Epithelial cell of proximal tubule (primary cell): Measurements from ENCODE around the gene PAQR4. TPM values are rescaled to one million over a fixed set of nuclear protein-coding genes. Genes with fewer than 3 reads are reported as not detected.

Source experiments
- DNase-seq: peaks from one replicate; pipeline ENCODE4 v3.0.0-alpha.2; 2011; ENCODE audit warnings: low read depth
- H3K4me3 ChIP-seq: 2 replicates; pipeline ENCODE4 v1.5.1; 2011; ENCODE audit warnings: low read depth, mild to moderate bottlenecking, low read length
- CTCF ChIP-seq: conservative IDR thresholded peaks from 2 replicates; pipeline ENCODE4 v1.5.1; 2012; ENCODE audit warnings: low read depth, mild to moderate bottlenecking, low read length
- total RNA-seq: library from RNA; depleted of rRNA; stranded (reverse); fragments of >200 nt; gene quantifications from 2 replicates; pipeline ENCODE4 v1.2.3, GENCODE V29; 2015

The PAQR4 gene
- total RNA-seq, 1 donor from 2014 or later: 36.0 TPM

DNA sequence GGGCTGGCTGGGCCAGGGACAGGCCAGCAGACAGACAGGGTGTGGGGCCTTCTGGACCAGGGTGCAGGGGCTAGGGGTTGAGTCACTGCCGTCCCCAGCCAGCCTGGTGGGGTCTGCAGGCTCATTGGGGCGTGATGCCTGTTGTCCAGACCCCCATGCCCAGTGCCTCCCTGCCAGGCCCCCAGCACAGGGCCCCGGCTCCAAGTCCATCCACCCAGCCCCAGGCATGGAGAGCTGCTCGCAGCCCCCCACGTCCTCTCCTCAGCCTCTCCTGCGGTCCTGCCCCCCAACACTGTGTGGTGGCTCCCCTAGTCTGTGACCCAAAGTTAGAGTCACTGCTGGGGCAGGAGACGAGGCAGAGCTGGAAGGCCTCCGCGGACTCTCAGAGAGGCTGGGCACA lies 18.1 kb downstream of the PAQR4 start:
- TF ChIP-seq CTCF: no peak
- DNase-seq: no peak

DNA sequence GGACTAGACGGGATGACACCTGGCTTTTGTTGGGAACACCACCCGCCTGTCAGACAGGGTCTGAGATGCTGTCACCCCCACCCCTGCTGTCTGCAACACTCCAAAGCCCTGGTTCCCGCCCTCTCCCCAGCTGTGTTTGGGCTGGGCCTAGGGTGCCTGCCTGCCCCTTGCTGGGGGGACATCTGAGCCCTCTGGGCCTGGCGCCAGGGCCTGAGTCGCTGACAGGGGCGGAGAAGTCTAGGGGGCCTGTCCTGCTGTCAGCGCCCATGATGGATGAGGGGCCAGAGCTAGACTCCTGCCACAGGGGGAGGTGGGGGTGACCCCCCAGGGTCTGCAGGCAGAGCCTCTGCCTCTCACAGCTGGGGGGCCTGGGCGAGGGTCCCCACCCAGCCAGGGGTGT lies 18.7 kb downstream of the PAQR4 start:
- no peak for TF ChIP-seq CTCF
- H3K4me3 ChIP-seq: no peak overlapping the region
- DNase-seq: no peak

More for the DNA sequence above, 18.1 kb downstream of the PAQR4 start:
- no peak overlapping the region for H3K4me3 ChIP-seq

- no peak overlapping the region for H3K4me3 ChIP-seq
- no peak for DNase-seq
- TF ChIP-seq CTCF: no peak
These were observed 19.5 kb downstream of the PAQR4 start for GRCh38 chr16:2988590-2989099.

DNA sequence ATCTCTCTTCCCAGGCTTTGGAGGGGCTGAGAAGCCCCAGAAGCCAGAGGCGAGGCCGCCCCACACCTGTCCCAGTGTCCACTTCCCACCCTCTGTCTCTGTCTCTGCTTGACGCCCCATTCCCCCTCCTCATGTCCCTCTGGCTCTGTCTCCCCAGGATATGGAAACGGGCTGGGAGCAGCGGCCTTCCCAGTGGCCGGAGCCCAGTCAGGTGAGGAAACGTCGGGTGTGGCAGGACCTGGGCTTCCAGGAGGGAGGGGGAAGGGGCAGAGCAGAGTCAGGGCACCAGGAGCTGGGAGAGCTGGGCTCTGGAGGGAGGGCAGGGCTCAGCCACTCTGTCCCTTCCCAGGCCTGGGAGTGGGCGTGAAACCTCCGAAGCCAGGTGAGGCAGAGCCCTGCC lies 21.7 kb downstream of the PAQR4 start:
- DNase-seq: no peak
- no peak for TF ChIP-seq CTCF
- no peak overlapping the region for H3K4me3 ChIP-seq

- H3K4me3 ChIP-seq: no peak overlapping the region
- no peak for DNase-seq
- no peak for TF ChIP-seq CTCF
These were observed 22.6 kb downstream of the PAQR4 start for GRCh38 chr16:2991566-2992261.

- DNase-seq: no peak
- TF ChIP-seq CTCF: no peak
- no peak overlapping the region for H3K4me3 ChIP-seq
These were observed 23.4 kb downstream of the PAQR4 start for GRCh38 chr16:2992383-2993081.

GRCh38 chr16:2996298-2996697 lies 27.1 kb downstream of the PAQR4 start:
- no peak for DNase-seq
- TF ChIP-seq CTCF: no peak
- H3K4me3 ChIP-seq: no peak overlapping the region
